Effector memory CD4-positive, alpha-beta T cell (primary cell): ENCODE measurements around the gene ENOX2.

ENCODE experiments used
- DNase-seq, 3 donors: peaks; one replicate each; pipeline ENCODE4 v3.0.0-alpha.2; 2020
- H3K27ac ChIP-seq: 2 replicates; pipeline ENCODE4 v1.7.0; 2013; ENCODE audit warnings: mild to moderate bottlenecking, low read length, moderate library complexity; ENCODE audit not compliant: insufficient read depth, poor library complexity, severe bottlenecking
- H3K27me3 ChIP-seq: replicated peaks from 2 replicates; pipeline ENCODE4 v1.7.0; 2013; ENCODE audit warnings: mild to moderate bottlenecking, low read length; ENCODE audit not compliant: insufficient read depth, control insufficient read depth, poor library complexity, severe bottlenecking
- H3K36me3 ChIP-seq: 2 replicates; pipeline ENCODE4 v1.7.0; 2013; ENCODE audit warnings: mild to moderate bottlenecking, low read length, moderate library complexity; ENCODE audit not compliant: control insufficient read depth, insufficient read depth
- H3K4me1 ChIP-seq: 2 replicates; pipeline ENCODE4 v1.7.0; 2013; ENCODE audit warnings: low read length, mild to moderate bottlenecking; ENCODE audit not compliant: control insufficient read depth, insufficient read depth, poor library complexity, severe bottlenecking
- H3K4me3 ChIP-seq: 2 replicates; pipeline ENCODE4 v1.7.0; 2013; ENCODE audit warnings: low read length, low read depth, mild to moderate bottlenecking; ENCODE audit not compliant: insufficient read depth, poor library complexity, severe bottlenecking
- H3K9me3 ChIP-seq: 2 replicates; pipeline ENCODE4 v1.7.0; 2013; ENCODE audit warnings: mild to moderate bottlenecking, low read length, moderate library complexity; ENCODE audit not compliant: control insufficient read depth

The ENOX2 gene

DNA sequence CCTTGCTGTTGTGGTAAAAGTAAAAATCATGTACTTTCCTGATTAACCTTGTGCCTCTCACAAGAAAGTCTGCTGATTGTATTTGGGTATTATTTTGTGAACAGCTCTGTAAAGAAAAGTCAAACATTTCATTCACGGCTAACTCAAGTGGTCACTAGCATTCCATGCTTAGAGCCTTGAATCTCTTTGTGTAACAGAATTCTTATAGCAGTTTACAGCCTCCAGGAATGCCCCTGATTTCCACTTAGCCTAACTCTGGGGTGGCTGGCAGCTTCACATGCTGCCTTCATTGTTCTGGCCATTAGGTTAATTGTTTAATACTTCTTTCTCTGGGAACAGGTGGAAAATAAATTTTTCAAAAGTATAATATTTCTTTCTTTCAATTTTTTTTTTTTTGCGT lies 274.5 kb downstream of the ENOX2 start:
- no peak for DNase-seq
- H3K36me3 ChIP-seq = no peaks in the 10 kb centered on the region
- H3K4me3 ChIP-seq = no peak overlapping the region
- H3K9me3 ChIP-seq = no peaks in the 10 kb centered on the region
- no peaks in the 10 kb centered on the region for H3K4me1 ChIP-seq
- H3K27me3 ChIP-seq = no peaks in the 10 kb centered on the region
- no peak overlapping the region for H3K27ac ChIP-seq

DNA sequence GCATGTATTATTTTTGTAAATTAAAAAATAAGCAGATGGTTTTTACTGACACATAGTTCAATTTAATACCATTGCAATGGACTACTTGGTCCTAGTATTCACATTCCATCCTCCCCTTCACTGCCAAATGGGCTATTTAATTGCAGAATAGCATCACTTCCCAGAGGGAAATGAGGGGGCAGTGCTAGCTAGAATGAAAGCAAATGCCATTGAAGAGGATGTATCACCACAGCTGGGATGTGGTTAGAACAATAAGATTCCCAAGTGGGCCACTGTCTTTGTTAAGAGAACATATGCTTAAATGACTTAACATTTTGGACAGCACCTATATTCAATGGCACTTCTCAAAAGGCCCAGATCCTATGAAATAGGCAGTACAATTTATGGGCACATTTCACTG lies 276.5 kb downstream of the ENOX2 start:
- DNase-seq = no peak
- Histone ChIP-seq H3K4me1 (no peaks in the 10 kb centered on the region), H3K4me3 (no peak overlapping the region), H3K27me3 (no peaks in the 10 kb centered on the region), H3K36me3 (no peaks in the 10 kb centered on the region), H3K27ac (no peak overlapping the region), H3K9me3 (no peaks in the 10 kb centered on the region)

DNA sequence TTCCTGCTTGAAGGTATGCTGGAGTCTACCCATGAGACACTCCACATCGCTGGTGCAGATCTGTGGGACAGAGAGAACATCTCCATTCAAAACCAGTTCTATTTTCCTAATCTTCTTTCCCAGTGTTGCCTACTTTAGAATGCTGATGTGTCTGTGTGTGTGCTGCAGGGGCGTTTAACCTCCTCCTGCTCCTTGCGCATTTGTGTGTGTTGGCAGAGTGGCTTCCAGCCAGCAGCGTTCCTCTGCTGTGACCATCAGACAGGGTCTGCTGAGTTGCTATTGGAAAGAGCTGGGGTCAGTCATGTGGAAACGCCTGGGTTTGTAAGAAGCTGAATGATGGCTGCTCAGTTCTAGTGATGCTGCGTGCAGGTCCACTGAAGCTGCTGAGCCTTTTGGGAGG lies 277.6 kb downstream of the ENOX2 start:
- no peak for DNase-seq
- Histone ChIP-seq H3K27me3 (no peaks in the 10 kb centered on the region), H3K36me3 (no peaks in the 10 kb centered on the region), H3K9me3 (no peaks in the 10 kb centered on the region), H3K27ac (no peak overlapping the region), H3K4me1 (no peaks in the 10 kb centered on the region), H3K4me3 (no peak overlapping the region)

DNA sequence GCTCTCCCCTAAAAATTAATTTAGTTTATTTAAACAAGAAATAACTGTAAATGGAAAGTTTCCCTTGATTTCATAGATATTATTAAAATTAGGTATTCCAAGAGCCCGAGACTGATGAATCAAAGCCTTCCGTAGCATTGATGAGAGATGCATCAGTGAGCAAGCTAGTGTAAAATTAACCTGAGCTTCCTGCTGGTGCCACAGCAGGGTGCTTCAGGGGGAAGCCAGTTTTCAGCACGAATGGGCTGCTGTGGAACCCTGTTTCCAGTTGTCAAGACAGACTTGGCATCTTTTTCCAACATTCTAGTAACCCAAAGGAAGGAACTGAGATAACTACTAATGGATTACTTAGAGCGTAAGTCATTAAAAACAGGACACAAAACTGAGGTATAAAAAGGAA lies 279.5 kb downstream of the ENOX2 start:
- H3K27ac ChIP-seq = no peak overlapping the region
- no peaks in the 10 kb centered on the region for H3K4me1 ChIP-seq
- no peak for DNase-seq
- H3K4me3 ChIP-seq = no peak overlapping the region
- no peaks in the 10 kb centered on the region for H3K36me3 ChIP-seq
- H3K27me3 ChIP-seq = no peaks in the 10 kb centered on the region
- no peaks in the 10 kb centered on the region for H3K9me3 ChIP-seq

DNA sequence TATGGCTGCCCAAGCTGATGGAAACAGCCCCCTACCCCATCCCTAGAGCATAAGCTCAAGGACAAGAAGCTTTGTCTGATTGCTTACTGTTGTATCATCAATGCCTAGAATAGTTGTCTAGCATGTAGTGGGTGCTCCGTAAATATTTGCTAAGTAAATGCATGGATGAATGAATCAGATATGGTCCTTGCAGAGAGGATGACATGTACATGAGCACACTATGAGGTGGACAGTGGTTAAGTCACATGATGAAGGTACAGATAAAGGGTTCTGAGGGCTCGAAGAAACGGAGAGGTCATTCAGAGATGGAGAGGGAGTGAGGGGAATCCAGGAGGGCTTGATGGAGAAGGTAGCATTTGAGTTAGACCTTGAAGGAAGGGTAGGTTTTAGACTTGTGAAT lies 287.1 kb downstream of the ENOX2 start:
- H3K4me1 ChIP-seq = no peaks in the 10 kb centered on the region
- no peaks in the 10 kb centered on the region for H3K9me3 ChIP-seq
- no peak for DNase-seq
- no peaks in the 10 kb centered on the region for H3K27me3 ChIP-seq
- no peak overlapping the region for H3K27ac ChIP-seq
- no peaks in the 10 kb centered on the region for H3K36me3 ChIP-seq
- H3K4me3 ChIP-seq = no peak overlapping the region

DNA sequence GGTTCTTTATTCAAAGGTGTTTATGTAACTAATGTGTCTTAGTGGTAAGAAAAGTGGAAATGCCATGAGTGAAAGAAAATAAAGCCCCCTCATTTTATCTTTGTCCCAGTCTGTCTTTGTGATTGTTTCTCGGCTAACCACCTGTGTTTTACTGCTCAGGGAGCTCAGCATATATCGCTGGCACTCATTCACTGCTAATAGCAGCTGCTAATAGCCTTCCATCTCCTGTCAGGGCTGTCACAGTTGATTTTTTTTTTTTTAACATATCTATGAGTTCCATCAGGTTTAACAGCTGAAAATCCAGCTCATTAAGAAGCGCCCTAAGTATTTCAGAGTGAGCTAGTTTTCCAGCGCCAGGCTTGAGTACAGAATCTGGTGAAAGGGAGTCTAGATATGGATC lies 295.6 kb downstream of the ENOX2 start:
- H3K27ac ChIP-seq = no peak overlapping the region
- H3K4me3 ChIP-seq = no peak overlapping the region
- H3K36me3 ChIP-seq = no peaks in the 10 kb centered on the region
- H3K9me3 ChIP-seq = no peaks in the 10 kb centered on the region
- no peaks in the 10 kb centered on the region for H3K27me3 ChIP-seq
- H3K4me1 ChIP-seq = no peaks in the 10 kb centered on the region
- DNase-seq = no peak

DNA sequence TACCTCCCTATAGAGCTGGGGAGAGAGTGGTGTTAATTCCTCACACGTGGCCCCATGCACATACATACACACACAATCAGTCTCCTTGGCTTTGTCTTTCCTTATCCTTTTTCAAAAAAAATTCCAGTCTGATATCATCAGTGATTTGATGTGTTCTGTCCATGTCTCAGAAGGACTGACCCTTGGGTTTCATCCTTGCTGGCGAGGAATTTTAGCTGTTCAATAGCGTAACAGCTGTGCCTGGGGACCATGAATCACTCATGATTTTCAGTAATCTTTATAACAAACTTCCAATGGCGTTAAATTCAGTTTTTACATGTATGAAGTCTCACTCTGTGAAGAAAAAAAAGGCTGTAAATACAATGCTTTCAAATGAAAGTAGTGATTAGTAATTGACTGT lies 296.6 kb downstream of the ENOX2 start:
- Histone ChIP-seq H3K27ac (no peak overlapping the region), H3K4me1 (no peaks in the 10 kb centered on the region), H3K4me3 (no peak overlapping the region), H3K27me3 (no peaks in the 10 kb centered on the region), H3K36me3 (no peaks in the 10 kb centered on the region), H3K9me3 (no peaks in the 10 kb centered on the region)
- no peak for DNase-seq

DNA sequence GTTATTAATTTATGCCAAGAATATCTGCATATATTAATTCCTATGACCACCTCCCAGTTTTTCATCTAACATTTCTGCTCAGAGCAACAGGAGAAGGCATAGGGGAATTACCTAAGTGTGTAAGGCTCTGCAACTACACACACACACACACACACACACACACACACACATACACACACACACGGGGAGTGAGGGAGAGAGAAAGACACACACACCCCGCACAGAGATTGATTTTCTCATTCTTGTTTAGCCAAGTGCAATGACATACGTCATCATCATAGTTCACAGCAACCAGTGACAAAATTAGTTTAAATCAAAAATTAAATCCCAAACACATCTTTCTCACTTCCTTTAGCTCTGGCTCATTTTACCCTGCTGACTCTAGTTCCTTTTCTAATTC lies 298.1 kb downstream of the ENOX2 start:
- Histone ChIP-seq H3K9me3 (no peaks in the 10 kb centered on the region), H3K4me3 (no peak overlapping the region), H3K36me3 (no peaks in the 10 kb centered on the region), H3K4me1 (no peaks in the 10 kb centered on the region), H3K27ac (no peak overlapping the region), H3K27me3 (no peaks in the 10 kb centered on the region)
- DNase-seq = no peak

DNA sequence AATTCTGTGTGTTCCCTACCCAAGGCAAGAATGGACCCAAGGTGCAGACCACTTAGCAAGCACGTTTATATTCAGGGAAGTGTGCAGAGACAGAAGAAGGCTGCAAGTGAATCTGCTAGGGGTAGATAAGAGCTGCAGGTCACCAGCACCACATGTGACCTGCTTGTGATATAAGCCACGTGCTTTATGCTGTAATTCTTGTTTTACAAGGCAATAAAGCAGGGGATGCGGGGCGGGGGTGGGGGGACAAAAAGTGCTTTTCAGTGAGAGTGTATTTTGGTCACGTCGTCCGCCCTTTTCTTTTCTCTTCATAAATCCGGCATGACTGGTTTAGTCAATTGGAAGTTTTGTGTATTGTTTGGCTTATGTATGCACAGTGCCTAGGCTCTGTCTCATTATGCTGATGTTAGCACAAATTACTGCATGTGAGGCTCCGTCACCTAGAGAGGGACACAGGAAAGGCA lies 308.5 kb downstream of the ENOX2 start:
- no peaks in the 10 kb centered on the region for H3K27me3 ChIP-seq
- no peaks in the 10 kb centered on the region for H3K9me3 ChIP-seq
- H3K4me1 ChIP-seq = no peaks in the 10 kb centered on the region
- no peaks in the 10 kb centered on the region for H3K36me3 ChIP-seq
- H3K27ac ChIP-seq = no peak overlapping the region
- DNase-seq = no peak
- no peak overlapping the region for H3K4me3 ChIP-seq

DNA sequence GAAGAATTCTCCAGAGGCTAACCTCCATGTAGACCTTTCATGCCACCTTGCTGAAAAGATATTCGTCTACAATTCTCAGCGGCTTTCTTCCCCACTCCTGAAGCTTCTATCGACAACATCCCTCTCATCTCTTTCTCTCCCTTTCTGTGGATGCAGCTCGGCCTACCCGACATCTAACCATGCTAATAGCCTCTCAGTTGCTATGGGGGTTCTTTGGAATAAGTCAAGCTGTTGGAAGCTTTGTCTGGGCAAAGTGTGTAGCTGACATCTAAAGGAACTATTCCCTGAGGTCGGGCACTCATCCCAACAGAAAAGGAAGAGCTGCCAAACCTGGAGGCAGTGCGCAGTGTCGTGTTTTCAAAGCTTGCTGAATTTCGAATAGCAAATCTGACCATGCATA lies 309.1 kb downstream of the ENOX2 start:
- Histone ChIP-seq H3K27ac (no peak overlapping the region), H3K9me3 (no peaks in the 10 kb centered on the region), H3K36me3 (no peaks in the 10 kb centered on the region), H3K4me3 (no peak overlapping the region), H3K4me1 (no peaks in the 10 kb centered on the region), H3K27me3 (no peaks in the 10 kb centered on the region)
- no peak for DNase-seq

DNA sequence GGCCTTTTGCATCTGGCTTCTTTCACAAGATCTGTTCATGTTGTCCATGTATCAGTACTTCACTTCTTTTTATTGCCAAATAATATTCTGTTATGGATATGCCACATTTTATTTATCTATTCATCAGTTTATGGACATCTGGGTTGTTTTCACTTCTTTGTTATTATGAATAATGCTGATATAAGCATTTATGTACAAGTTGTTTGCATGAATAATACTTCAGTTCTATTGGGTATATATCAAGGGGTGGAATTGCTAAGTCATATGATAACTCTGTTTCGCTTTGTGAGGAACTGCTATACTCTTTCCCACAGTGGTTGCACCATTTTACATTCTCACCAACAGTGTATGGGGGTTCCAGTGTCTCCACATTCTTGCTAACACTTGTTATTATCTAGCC lies 310.8 kb downstream of the ENOX2 start:
- Histone ChIP-seq H3K4me3 (no peak overlapping the region), H3K27ac (no peak overlapping the region), H3K9me3 (no peaks in the 10 kb centered on the region), H3K27me3 (no peaks in the 10 kb centered on the region), H3K4me1 (no peaks in the 10 kb centered on the region), H3K36me3 (no peaks in the 10 kb centered on the region)
- no peak for DNase-seq
